HG02588 (cell line): ENCODE results near the gene SULT1A1.
"Not testable (repeated sequence)": the region's sequence is repeated elsewhere in the genome, so short reads cannot be mapped to it uniquely, and the experiment has no call there.

Experiments used
- ATAC-seq: cut with Tn5 transposase; IDR thresholded peaks from one replicate; pipeline ENCODE4 v1.9.1; 2021; ENCODE audit warnings: mild to moderate bottlenecking, moderate library complexity; ENCODE audit not compliant: unreplicated experiment

SULT1A1 gene

DNA sequence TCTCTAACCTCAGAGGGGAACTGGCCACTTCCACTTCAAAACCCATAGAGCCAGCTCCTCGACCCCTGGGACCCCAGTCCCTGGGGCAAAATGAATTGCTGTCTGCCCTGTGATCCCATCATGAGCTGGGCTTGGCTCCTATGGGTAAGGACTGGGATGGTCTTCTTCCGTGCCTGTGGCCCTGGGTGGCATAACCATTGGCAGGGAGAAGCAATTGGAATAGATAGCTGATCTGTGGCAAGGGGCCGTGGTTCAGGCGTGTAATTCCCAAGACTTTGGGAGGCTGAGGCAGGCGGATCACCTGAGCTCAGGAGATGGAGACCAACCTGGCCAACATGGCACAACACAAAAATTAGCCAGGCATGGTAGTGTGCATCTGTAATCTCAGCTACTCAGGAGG lies 17.3 kb downstream of the SULT1A1 start:
- no peak for ATAC-seq

DNA sequence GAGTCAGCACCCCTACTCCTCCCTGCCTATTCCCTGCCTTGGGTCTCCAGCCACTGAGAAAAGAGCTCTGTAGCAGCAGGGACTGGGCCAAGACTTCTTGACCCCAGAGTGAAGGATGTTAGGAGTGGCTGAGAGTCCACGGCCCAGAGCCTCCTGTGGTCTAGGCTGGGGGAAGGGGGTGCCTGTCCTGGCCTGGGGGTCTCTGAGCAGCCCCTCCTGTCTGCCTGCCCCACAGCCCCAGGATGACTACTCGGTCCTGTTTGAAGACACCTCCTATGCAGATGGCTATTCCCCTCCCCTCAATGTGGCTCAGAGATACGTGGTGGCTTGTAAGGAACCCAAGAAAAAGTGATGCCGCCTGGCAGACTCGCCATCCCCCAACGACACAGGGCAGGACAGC lies 18.5 kb downstream of the SULT1A1 start:
- no peak for ATAC-seq

DNA sequence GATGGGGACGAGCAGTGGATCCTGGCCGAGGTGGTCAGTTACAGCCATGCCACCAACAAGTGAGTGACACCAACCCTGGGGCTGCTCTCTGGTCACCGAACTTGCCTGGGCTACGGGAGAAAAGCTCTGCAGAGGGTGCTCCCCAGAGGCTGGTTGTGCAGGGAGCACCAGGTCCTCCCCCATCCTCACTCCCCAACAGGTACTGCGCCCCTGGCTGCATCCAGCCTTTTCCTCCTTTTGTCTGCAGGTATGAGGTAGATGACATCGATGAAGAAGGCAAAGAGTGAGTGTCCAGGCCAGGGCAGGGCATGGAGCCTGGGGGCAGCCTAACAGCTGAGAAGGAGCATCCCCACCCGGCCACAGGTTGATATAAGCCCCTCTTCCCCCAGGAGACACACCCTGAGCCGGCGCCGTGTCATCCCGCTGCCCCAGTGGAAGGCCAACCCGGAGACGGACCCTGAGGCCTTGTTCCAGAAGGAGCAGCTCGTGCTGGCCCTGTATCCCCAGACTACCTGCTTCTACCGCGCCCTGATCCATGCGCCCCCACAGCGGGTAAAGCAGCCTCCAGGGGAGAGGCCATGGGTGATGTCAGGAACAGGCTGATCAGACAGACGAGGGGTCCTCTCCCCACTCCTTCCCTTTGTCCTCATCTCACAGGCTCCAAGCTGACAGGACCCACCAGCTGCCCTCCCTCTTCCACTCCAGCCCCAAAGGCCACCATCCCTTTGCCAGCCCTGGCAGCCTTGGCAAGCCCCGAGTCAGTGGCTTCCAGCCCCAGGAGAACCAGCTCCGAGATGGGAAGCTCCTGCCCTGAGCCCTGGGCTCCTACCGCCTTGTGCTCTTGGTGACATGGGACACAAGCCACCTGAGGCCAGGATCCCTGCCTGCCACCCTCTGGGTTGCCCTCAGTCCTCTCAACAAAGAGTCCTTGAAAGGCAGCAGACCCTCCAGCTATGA lies 19.2 kb downstream of the SULT1A1 start:
- ATAC-seq, result no peak

DNA sequence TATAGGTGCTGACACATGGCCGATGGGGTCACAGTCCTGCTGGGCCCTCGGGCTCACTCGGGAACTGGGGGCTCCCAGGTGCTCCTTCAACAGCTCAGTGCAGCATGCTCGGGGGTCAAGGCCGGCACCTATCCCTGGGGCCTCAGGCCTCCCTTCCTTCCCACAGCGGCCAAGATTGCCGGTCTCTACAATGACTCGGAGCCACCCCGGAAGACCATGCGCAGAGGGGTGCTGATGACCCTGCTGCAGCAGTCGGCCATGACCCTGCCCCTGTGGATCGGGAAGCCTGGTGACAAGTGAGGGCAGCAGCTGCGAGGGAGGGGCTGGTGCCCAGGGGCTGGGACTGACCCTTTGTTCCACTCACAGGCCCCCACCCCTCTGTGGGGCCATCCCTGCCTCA lies 19.9 kb downstream of the SULT1A1 start:
- no peak for ATAC-seq

DNA sequence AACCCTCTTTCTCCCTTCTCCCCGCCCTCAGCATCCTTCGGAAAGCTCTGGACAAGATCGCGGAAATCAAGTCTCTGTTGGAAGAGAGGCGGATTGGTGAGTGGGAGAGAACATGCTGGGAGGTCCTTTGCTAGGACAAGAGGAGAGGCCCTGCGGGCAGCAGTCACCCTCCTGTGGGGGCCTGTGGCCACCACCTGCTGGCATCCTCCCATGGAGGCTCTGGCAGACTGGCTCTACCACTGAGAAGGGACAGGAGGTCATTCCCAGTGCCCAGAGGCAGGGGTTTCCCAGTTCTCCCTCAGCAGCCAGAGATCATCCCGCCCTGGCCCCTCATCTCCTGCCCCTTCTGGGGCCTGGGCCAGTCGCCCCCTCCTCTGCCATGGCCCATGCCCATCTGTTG lies 20.8 kb downstream of the SULT1A1 start:
- no peak for ATAC-seq

DNA sequence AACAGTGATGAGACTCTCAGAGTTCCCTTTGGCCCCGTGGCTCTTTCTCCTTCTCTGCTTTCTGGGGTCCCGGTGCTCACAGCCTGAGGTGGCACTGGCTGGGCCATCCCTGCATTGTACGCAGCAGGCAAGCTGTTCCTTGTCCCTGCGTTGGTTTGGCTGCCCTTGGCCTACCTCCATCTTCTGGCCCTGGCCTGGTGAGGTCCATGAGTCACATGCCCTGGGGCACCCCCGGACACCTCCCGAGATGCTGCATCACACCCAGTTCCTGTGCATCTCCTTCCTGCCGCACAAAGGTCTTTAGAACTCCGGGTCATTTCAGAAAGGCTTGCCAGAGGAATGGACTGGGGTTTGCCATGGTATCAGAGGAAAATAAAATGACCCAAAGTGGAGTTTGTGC lies 22.5 kb downstream of the SULT1A1 start:
- ATAC-seq, result no peak

DNA sequence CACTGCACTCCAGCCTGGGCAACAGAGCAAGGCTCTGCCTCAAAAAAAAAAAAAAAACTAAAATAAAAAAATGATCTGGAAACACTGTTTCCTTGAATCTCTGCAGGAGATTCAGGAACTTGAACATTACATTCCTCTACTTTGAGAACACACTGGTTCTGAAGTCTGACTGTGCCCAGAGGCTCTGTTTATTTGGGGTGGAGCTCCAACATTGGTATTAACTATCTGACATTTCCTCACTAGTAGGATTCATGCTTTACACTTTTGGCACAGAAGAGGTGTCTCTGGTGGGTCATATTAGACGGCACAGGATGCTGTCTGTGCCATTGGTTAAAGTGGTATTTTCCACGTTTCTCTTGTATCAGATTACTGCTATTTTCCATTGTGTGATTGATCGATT lies 23.4 kb downstream of the SULT1A1 start:
- ATAC-seq, result no peak

DNA sequence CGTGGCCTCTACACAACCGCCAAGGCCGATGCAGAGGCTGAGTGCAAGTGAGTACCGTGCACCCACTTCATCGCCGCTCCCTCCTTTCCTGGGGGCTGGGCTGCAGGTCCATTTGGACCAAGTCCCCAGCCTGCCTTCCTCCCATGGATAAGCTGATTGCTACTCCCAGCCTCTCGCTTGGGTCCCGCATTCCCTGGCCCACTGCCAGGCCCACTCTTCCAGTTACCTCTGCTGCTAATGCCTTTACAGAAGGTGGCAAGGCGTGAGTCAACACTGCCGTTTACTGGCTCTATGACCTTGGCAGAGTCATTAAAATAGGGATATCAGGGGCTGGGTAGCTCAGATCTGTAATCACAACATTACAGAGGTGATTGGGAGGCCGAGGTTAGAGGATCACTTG lies 24.2 kb downstream of the SULT1A1 start:
- no peak for ATAC-seq

DNA sequence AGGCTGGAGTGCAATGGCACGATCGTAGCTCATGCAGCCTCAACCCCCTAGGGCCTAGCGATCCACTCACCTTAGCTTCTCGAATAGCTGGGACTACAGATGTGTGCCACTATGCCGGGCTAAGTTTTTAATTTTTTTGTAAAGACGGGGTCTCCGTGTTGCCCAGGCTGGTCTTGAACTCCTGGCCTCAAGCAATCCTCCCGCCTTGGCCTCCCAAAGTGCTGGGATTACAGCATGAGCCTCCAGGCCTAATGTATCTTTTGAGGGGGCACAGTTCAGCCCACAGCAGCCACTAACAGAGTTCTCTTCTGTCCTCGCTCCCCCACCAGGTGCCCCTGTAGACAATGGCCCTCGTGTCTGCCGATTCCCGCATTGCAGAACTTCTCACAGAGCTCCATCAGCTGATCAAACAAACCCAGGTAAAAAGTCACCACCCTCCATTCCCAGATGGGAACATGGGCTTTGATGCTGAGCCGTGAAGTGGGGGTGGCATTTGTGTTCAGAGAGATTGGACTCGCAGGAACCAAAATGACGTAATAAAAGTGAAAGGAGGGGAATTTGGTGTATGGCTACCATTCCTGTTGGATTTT lies 29.0 kb downstream of the SULT1A1 start:
- ATAC-seq, result no peak

DNA sequence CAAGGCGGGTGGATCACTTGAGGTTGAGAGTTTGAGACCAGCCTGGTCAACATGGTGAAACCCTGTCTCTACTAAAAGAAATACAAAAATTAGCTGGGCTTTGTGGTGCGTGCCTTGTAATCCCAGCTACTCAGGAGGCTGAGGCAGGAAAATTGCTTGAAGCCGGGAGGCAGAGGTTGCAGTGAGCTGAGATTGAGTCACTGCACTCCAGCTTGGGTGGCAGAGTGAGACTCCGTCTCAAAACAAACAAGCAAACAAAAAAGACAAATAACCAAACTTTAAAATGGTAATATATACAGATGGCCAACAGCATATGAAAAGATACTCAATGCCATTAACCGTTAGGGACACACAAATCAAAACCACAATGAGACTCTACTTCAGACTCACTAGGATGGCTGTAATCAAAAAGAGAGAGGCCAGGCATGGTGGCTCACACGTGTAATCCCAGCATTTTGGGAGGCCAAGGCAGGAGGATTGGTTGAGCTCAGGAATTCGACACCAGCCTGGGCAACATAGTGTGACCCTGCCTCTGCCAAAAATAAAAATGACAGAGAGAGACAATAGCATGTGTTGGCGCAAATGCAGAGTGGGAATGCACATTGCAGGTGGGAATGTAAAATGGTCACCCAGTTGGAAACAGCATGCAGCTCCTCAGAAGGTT lies 34.3 kb downstream of the SULT1A1 start:
- ATAC-seq, result no peak

DNA sequence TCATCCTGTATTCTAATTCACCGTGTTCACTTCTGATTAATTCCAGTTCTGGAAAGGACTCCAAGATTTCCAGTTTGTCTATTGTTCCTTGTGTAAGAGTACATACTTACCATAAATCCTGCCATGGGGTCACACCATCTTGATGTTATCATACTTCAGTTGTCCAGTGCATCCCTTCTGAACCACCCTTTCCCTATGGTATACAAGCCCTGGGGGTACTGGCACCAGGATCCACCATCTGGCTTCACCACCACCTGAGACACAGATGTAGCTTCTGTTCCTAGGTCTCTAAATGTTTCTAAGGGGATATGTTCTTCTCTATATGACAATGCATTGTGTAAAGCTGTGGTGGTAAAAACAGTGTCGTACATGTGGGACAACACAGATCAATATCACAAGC lies 34.9 kb downstream of the SULT1A1 start:
- ATAC-seq, result no peak

DNA sequence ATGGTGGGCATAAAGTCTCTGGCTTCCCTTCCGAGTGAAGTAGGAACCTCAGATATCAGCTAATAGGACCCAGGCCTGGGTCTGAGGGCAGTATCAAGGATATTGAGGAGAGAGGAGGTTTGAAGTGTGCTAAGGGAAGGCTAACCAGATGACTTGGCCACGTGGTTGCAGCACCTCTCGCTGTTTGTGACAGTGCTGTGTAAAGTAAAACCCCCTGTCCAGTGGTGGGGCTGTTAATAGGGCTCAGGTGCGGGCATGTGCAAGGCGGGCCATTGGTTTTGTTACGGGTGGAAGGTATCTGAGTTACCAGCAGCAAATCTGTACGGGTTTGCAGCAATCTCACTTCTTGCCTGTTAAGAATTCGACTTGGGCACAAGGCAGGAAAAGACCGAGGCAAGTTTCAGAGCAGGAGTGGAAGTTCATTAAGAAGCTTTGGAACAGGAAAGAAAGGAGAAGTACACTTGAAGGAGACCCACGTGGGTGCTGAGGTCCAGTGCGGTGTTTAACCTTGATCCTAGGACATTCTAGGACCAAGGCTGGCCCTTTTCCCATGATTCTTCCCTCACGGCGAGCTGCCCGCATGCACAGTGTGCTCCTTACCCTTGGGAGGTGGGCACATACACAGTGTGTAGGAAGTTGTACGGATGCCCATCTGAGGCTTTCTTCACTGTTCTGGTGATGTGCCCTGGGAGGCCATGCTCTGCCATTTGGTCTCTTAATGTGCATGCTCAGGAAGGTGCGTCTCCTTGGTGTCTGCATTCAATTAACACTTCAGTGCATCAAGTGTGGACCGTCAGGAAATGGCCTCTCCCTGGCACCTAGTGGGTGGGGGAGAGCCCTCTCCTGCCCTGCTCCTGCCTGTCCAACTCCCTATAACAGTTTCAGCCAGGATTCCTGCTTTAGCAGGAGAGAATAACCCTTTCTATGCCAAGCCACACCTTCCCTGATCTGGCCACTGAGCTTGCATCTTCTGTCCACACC lies 35.8 kb downstream of the SULT1A1 start:
- ATAC-seq, result no peak

DNA sequence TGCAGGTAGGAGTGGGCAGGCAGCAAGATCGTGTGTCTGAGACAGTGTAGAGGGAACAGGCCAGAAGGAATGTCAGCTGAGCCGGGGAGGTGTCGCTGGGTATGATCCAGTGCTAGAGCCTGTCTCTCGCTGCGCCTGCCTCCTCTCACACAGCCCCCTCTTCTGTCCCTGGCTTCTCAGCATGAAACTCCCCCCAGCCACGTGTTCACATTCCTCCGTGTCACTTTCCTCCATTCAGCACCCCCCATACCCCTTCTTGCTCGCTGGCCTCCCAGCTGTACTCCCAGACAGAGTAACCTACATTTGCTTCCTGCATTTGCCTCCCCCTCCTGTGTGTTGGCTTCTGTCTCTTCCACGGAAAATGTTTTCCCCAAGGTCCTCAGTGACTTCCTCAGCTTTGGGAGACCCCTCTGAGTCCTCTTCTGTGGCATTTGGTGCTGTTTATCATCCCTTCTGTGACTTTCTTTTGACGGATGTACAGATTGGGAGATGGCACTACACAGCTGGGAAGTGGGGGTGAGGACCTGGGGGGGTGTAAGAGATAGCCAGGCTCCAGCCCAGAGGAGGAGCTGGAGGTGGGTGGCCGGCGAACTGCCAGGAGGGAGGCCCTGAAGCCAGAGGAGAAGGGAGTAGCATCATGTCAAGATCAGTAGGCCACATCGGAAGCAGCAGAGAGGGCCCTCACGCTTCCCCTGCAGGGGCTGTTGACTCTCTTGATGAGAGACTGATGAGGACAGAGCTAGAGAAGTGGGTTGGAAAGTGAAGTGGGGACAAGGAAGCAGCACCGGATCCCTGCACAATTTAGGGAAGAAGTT lies 36.9 kb downstream of the SULT1A1 start:
- no peak for ATAC-seq

DNA sequence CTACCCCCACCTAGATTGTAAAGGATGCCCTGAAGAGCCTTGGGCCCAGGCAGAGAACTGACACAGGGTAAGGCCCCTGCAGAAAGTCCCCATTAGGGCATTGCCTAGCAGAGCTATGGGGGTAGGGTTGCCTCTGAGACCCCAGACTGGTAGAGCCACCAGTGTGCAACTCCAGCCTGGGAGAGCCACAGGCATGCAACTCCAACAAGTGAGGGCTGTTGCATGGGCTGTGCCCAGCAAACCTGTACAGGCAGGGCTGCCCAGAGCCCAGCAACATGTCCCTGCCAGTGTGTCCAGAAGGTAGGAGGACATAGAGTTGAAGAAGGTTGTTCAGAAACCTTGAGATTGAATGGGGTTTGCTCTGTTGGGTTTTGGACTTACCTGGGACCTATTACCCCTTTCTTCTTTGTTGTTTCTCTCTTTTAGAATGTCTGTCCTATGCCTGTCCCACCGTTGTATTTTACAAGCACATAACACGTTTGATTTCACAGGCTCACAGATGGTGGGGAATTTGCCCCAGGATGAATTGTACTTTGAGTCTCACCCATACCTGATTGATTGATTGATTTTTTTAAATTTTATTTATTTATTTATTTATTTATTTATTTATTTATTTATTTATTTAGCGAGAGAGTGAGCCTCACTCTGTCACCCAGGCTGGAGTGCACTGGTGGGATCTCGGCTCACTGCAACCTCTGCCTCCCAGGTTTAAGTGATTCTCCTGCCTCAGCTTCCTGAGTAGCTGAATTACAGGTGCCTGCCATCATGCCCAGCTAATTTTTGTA lies 39.7 kb downstream of the SULT1A1 start:
- ATAC-seq, result no peak

DNA sequence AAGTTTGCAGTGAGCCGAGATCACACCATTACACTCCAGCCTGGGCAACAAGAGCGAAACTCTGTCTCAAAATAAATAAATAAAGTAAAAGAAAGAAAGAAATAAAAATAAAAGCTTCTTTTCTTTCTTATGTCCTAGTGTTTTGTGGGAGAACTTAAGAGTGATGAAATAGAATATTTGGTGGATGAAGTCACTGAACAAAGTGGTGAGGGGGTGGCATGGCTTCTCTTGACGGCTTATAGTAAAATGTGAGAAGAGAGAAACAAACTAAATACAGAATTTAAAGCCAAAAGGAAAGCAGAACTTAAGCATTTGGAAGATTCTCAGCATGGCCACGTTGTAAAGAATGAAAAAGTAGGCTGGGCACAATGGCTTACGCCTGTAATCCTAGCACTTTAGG lies 40.8 kb downstream of the SULT1A1 start:
- ATAC-seq, result no peak

DNA sequence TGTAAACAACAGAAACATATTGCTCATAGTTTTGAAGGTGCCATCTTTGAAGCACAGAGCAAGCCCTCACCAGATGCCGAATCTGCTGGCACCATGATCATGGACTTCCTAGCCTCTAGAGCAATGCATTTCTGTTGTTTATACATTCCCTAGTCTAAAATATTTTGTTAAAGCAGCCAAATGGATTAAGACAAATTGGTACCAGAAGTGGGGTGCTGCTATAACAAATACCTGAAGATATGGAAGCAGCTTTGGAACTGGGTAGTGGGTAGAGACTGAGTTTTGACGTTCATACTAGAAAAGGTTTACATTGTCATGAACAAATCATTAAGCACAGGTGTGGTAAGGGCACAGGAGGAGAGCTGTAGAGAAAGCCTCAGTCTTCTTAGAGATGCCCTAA lies 42.6 kb downstream of the SULT1A1 start:
- ATAC-seq, result no peak

DNA sequence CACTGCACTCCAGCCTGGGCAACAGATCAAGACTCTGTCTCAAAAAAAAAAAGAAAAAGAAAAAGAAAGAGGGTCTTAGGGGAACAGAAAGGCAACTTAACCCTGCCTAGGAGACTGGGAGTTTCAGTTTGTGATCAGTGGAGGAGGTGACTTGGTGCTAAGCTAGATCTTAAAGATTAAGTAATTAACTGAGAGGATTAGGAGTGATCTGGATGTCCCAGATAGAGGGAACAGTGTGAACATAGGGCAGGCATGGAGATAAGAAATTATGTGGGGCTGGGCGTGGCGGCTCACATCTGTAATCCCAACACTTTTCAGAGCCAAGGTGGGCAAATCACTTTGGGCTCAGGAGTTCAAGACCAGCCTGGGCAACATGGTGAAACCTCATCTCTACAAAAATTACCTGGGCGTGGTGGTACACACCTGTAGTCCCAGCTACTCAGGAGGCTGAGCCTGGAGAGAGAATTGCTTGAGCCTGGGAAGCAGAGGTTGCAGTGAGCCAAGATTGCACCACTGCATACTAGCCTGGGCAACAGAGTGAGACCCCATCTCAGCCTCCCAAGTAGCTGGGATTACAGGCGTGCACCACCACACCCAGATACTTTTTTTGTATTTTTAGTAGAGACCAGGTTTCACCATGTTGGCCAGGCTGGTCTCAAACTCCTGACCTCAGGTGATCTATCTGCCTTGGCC lies 43.5 kb downstream of the SULT1A1 start:
- ATAC-seq, result not testable (repeated sequence)

DNA sequence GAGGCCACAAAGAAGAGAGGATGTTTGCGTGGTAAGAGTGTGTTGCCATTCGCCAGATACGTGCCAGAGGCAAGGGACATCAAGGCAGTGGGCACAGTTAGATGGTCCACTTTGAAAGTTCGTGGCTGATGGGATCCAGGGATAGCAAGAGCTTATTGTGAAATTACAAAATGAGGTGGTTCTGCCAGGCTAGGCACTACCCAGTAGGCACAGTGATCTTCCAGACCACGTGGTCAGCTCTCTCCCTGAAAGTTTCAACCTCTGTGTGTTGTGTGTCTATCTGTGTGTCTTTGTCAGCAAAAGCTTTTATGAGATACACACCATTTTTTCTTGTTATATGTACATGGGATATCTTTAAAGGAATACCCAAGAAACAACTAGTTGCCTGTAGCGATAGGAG lies 46.6 kb downstream of the SULT1A1 start:
- ATAC-seq, result no peak

DNA sequence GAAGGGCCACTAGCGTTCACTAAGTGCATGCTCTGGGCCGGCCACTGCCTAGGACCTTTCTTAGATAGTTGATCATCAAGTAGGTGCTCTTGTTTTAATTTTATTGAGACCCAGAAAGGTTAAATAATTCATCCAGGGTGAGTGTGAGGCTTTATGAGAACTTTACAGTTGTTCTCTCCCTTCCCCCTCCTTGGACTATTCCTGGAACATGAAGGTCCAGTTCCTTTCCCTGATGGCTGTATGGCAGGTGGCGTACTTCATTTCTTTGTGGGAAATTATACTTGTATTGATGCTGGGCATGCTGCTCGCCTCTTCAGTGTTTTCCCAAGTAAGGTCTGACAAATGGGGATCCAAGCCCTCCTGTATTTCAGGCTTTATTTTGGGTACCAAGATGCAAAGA lies 47.6 kb downstream of the SULT1A1 start:
- ATAC-seq, result no peak
